SK-N-SH (cell line): ENCODE data around the gene MCF2L. TPM values are rescaled to one million over a fixed set of nuclear protein-coding genes. Genes with fewer than 3 reads are reported as not detected.

Source experiments
- CTCF ChIA-PET: fragments of 300-600, 350-600 bp; formaldehyde crosslinking; extraction: SDS; loops from one replicate; lab custom pipeline; 2021; lab: Yijun Ruan, JAX
- POLR2A ChIA-PET: fragments of 350-600 bp; sonication (Branson Sonifier 250); formaldehyde crosslinking; extraction: SDS; loops from one replicate; lab custom pipeline; 2020; ENCODE audit warnings: antibody characterized with exemption, inconsistent platforms; lab: Yijun Ruan, JAX
- DNase-seq: peaks from one replicate; pipeline ENCODE4 v3.0.0; 2012
- H2AFZ ChIP-seq: fragments of 200-600 bp; sonication (generic); 2 replicates; pipeline ENCODE4 v1.8.1; 2016; ENCODE audit warnings: antibody characterized with exemption, mild to moderate bottlenecking, low read depth
- H3F3A ChIP-seq: fragments of 200-600 bp; sonication (generic); replicated peaks from 2 replicates; pipeline ENCODE3; 2016; ENCODE audit warnings: antibody characterized with exemption, mild to moderate bottlenecking; ENCODE audit not compliant: insufficient read depth
- H3K27ac ChIP-seq, 2 experiments: fragments of 200-500 bp in 1 of 2; fragments of 200-600 bp in 1 of 2; sonication (Bioruptor generic) in 1 of 2; sonication (generic), shearing (Covaris generic) in 1 of 2; 2 replicates each; pipeline versions ENCODE4 v1.5.1 to v1.6.1; 2014 to 2016; ENCODE audit warnings: low read depth in 2 of 2, inconsistent platforms in 1 of 2, low read length in 1 of 2, mild to moderate bottlenecking in 1 of 2, mixed read lengths in 1 of 2
- H3K27me3 ChIP-seq: fragments of 200-600 bp; sonication (generic), shearing (Covaris generic); 2 replicates; pipeline ENCODE4 v1.6.1; 2016; ENCODE audit warnings: mixed run types; ENCODE audit not compliant: insufficient read depth
- H3K36me3 ChIP-seq, 2 experiments: fragments of 200-500 bp in 1 of 2; fragments of 200-600 bp in 1 of 2; sonication (Bioruptor generic) in 1 of 2; sonication (generic) in 1 of 2; replicated peaks in 1 of 2; 2 replicates each; pipeline versions ENCODE3 to v1.5.1; 2014 to 2016; ENCODE audit warnings: low read length in 1 of 2, mild to moderate bottlenecking in 1 of 2; ENCODE audit not compliant: insufficient read depth in 2 of 2, control insufficient read depth in 1 of 2
- H3K4me1 ChIP-seq, 2 experiments: fragments of 200-500 bp in 1 of 2; fragments of 200-600 bp in 1 of 2; sonication (Bioruptor generic) in 1 of 2; sonication (generic), shearing (Covaris generic) in 1 of 2; 2 replicates each; pipeline versions ENCODE4 v1.5.1 to v1.6.1; 2014 to 2016; ENCODE audit warnings: low read depth in 1 of 2, low read length in 1 of 2, mixed run types in 1 of 2; ENCODE audit not compliant: insufficient read depth in 2 of 2, control insufficient read depth in 1 of 2
- H3K4me2 ChIP-seq: fragments of 200-600 bp; sonication (generic), shearing (Covaris generic); 2 replicates; pipeline ENCODE4 v1.6.1; 2017; ENCODE audit warnings: mixed run types
- H3K4me3 ChIP-seq, 2 experiments: fragments of 200-500 bp in 1 of 2; fragments of 200-600 bp in 1 of 2; sonication (Bioruptor generic) in 1 of 2; sonication (generic), shearing (Covaris generic) in 1 of 2; 2 replicates each; pipeline versions ENCODE4 v1.5.1 to v1.8.1; 2014 to 2016; ENCODE audit warnings: low read depth in 2 of 2, inconsistent platforms in 1 of 2, low read length in 1 of 2, mild to moderate bottlenecking in 1 of 2, mixed read lengths in 1 of 2, moderate library complexity in 1 of 2
- H3K79me2 ChIP-seq: fragments of 200-600 bp; sonication (generic); 2 replicates; pipeline ENCODE4 v1.8.1; 2017; ENCODE audit warnings: mild to moderate bottlenecking; ENCODE audit not compliant: insufficient read depth
- H3K9ac ChIP-seq: fragments of 200-600 bp; sonication (generic); 2 replicates; pipeline ENCODE4 v1.6.1; 2017; ENCODE audit warnings: mixed run types
- H3K9me2 ChIP-seq: fragments of 200-600 bp; sonication (generic); 2 replicates; pipeline ENCODE4 v1.6.1; 2017; ENCODE audit warnings: mixed run types
- H3K9me3 ChIP-seq: fragments of 200-600 bp; sonication (generic); 2 replicates; pipeline ENCODE4 v1.6.1; 2017; ENCODE audit warnings: mixed run types, mild to moderate bottlenecking, moderate library complexity
- H4K20me1 ChIP-seq: fragments of 200-600 bp; sonication (generic); 2 replicates; pipeline ENCODE4 v1.6.1; 2017; ENCODE audit warnings: mild to moderate bottlenecking, mixed run types; ENCODE audit not compliant: insufficient read depth
- ELF1 ChIP-seq: IDR thresholded peaks from 2 replicates; pipeline ENCODE4 v1.4.0; 2012
- EZH2phosphoT487 ChIP-seq: fragments of 200-600 bp; sonication (generic); IDR thresholded peaks from 2 replicates; pipeline ENCODE4 v1.6.1; 2017; ENCODE audit warnings: low read depth, mixed run types, mild to moderate bottlenecking, antibody characterized with exemption, moderate library complexity, borderline replicate concordance
- FOSL2 ChIP-seq: IDR thresholded peaks from 2 replicates; pipeline ENCODE4 v1.4.0; 2012; ENCODE audit warnings: low read depth, mild to moderate bottlenecking, moderate library complexity, borderline replicate concordance
- FOXJ3 ChIP-seq: sonication (generic); formaldehyde crosslinking; IDR thresholded peaks from 2 replicates; pipeline ENCODE4 v1.5.1; 2020; ENCODE audit warnings: mild to moderate bottlenecking, missing genetic modification reagents
- JUND ChIP-seq: IDR thresholded peaks from 2 replicates; pipeline ENCODE4 v1.4.0; 2012
- MEF2A ChIP-seq: IDR thresholded peaks from 2 replicates; pipeline ENCODE4 v1.4.0; 2012; ENCODE audit warnings: low read depth, borderline replicate concordance
- NRF1 ChIP-seq: IDR thresholded peaks from 2 replicates; pipeline ENCODE4 v1.6.1; 2012; ENCODE audit warnings: low read depth, mild to moderate bottlenecking, low read length
- POLR2AphosphoS5 ChIP-seq: IDR thresholded peaks from 2 replicates; pipeline ENCODE4 v1.6.1; 2012; ENCODE audit warnings: low read depth, low read length
- RAD21 ChIP-seq: IDR thresholded peaks from 2 replicates; pipeline ENCODE4 v1.6.1; 2012; ENCODE audit warnings: mild to moderate bottlenecking, low read length
- SIN3A ChIP-seq: IDR thresholded peaks from 2 replicates; pipeline ENCODE4 v1.6.1; 2012; ENCODE audit warnings: low read depth, mild to moderate bottlenecking, low read length, moderate library complexity, borderline replicate concordance
- SMC3 ChIP-seq: IDR thresholded peaks from 2 replicates; pipeline ENCODE4 v1.6.1; 2012; ENCODE audit warnings: low read depth, low read length, improper control_type of control experiment
- TAF1 ChIP-seq: IDR thresholded peaks from 2 replicates; pipeline ENCODE4 v1.6.1; 2012; ENCODE audit warnings: low read depth, mild to moderate bottlenecking, low read length, moderate library complexity, borderline replicate concordance
- TEAD4 ChIP-seq: IDR thresholded peaks from 2 replicates; pipeline ENCODE4 v1.4.0; 2012; ENCODE audit warnings: mild to moderate bottlenecking, borderline replicate concordance; ENCODE audit not compliant: insufficient read depth
- USF2 ChIP-seq: fragments of 150-350 bp; IDR thresholded peaks from 2 replicates; pipeline ENCODE4 v1.6.1; 2017; ENCODE audit warnings: antibody characterized with exemption, low read length, low read depth, borderline replicate concordance
- YY1 ChIP-seq: IDR thresholded peaks from 2 replicates; pipeline ENCODE4 v1.4.0; 2012; ENCODE audit warnings: low read depth, mild to moderate bottlenecking
- WGBS: methylation state at CpG from one replicate; pipeline ENCODE4 v1.1.6; 2017; ENCODE audit warnings: low lambda C conversion rate; 5-methylcytosine and 5-hydroxymethylcytosine counted together
- polyA plus RNA-seq, 3 experiments: library from polyadenylated mRNA; depleted of rRNA; stranded (reverse); fragments of >200 nt; gene quantifications; 2 replicates each; pipeline ENCODE4 v1.2.3, GENCODE V29; 2012
- TF ChIP-seq, protein P1 (sequence below): IDR thresholded peaks from 2 replicates; pipeline ENCODE4 v1.4.0; 2012; ENCODE audit warnings: low read depth, borderline replicate concordance

Gene MCF2L
- polyA plus RNA-seq, 1 of the 3 experiments (the other 2 are of a cell fraction), result 0.56 TPM

DNA sequence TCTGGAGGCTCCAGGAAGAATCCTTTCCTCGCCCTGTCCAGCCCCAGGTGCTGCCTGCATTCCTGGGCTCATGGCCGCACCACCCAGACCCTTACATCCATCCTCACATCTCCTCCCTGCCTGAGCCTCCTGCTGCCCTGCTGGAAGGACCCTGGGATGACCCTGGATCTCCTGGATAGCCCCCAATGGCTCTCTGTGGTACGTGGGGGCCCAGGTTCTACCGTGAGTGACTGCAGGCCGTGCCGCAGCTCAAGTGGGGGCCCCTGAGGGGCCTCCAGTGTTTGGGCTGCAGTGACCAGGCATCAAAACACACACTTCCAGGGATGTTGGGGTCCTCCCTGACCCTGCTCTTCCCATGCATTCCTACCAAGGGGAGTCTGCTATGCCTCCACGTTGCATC is 8.3 kb upstream of the MCF2L start (continued):
- TF ChIP-seq, protein P1, sequence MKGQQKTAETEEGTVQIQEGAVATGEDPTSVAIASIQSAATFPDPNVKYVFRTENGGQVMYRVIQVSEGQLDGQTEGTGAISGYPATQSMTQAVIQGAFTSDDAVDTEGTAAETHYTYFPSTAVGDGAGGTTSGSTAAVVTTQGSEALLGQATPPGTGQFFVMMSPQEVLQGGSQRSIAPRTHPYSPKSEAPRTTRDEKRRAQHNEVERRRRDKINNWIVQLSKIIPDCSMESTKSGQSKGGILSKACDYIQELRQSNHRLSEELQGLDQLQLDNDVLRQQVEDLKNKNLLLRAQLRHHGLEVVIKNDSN, result no peak
- no peak for TF ChIP-seq ELF1
- no peak for TF ChIP-seq JUND
- TF ChIP-seq NRF1, result no peak
- TF ChIP-seq EZH2phosphoT487, result no peak
- TF ChIP-seq SMC3, result no peak
- TF ChIP-seq POLR2AphosphoS5, result no peak
- no peak for TF ChIP-seq SIN3A
- TF ChIP-seq TEAD4, result no peak
- no peak for TF ChIP-seq FOSL2
- TF ChIP-seq FOXJ3 (CRISPR knock-in tag), result no peak
- TF ChIP-seq, all 33 proteins: peak for 0

DNA sequence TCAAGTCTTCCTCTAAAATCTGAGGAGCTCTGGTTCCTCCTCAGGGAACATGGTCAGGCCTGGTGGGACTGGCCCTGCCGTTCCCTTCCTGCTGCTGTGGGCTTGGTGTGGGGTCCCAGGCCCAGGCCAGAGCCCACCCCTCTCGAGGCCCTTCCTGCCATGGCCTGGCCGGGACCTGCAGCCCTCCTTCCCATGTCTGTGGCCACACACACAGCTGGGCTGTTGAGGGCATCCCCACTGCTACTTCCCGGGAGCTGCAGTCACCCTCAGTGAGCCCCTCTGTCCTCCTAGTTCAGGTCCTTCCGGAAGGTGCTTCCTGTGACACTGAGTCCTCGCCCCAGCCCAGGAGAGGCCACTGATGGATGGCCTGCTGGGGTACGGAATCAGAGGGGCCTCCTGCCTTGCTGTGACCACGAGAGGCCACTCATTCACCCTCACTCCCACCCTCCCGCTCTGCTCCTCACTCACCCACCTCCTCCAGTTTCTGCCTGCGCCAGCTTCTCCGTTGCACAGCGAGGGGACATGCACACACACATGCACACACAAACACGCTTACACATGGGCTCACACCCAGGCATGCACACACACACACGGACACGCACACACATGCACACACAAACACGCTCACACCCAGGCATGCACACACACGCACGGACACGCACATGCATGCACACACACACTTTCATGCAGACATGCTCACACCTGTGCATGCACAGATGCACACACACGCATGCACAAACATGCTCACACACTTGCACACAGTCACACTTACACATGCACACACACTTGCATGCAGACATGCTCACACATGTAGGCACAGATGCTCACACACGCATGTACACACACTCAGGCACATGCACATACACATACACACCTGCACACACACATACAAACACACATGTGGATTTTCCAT is 7.3 kb upstream of the MCF2L start:
- Histone ChIP-seq H3F3A (no peaks in the 10 kb centered on the region), H3K79me2 (no peaks in the 10 kb centered on the region), H3K9me3 (no peaks in the 10 kb centered on the region), H3K27me3 (0 out of 2 replicates have a peak, but pooled peaks cover 9% of the 10 kb centered on the region), H3K4me3 (no peak overlapping the region), H3K9me2 (no peaks in the 10 kb centered on the region), H3K27ac (no peak overlapping the region), H3K4me2 (no peak overlapping the region), H3K4me1 (no peaks in the 10 kb centered on the region), H3K36me3 (no peaks in the 10 kb centered on the region), H3K9ac (no peak overlapping the region), H2AFZ (no peak overlapping the region)
- 44% methylated on average over 15 of the region's 21 CpGs for WGBS
- CTCF ChIA-PET, result interaction anchor here (1.2 kb wide), 1 partner anchor 19 kb away, joined by 5 read pairs; no protein-coding TSS in a partner anchor
- DNase-seq, result no peak
- POLR2A ChIA-PET, result no interaction called here
- TF ChIP-seq TEAD4 (no peak), NRF1 (no peak), TAF1 (no peak), YY1 (no peak)
- TF ChIP-seq, all 33 proteins: peak for 0
- H4K20me1 ChIP-seq, result no peaks in the 10 kb centered on the region

DNA sequence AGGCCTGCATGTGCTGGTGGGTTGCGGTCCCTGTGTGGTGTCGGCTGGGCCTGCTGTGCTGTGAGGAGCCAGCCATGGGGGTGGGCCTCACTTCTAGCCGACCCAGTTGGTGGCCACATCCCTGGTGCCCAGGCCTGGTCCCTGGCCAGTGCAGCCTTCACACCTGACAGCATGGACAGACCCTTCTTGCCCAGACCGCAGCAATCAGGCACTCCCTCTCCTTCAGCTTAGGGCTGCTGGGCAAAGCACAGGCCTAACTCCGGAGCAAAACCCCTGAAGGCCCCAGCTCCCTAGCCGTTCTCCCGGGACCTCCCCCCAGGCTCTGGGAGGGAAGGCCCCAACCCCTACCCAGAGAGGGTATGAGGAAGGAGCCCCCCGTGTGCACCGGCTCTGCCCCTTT is 6.6 kb upstream of the MCF2L start:
- H3K9ac ChIP-seq, result no peak overlapping the region
- ChIA-PET CTCF (interaction anchor here (1.3 kb wide), 1 partner anchor 22 kb away, joined by 3 read pairs; no protein-coding TSS in a partner anchor), POLR2A (no interaction called here)
- H3K4me1 ChIP-seq, result no peaks in the 10 kb centered on the region
- no peaks in the 10 kb centered on the region for H3K36me3 ChIP-seq
- no peaks in the 10 kb centered on the region for H3F3A ChIP-seq
- no peak for DNase-seq
- TF ChIP-seq USF2 (no peak), RAD21 (no peak), MEF2A (no peak)
- 0 out of 2 replicates have a peak, but pooled peaks cover 9% of the 10 kb centered on the region for H3K27me3 ChIP-seq
- H3K4me3 ChIP-seq, result no peak overlapping the region
- H2AFZ ChIP-seq, result no peak overlapping the region
- H3K27ac ChIP-seq, result no peak overlapping the region
- H3K79me2 ChIP-seq, result no peaks in the 10 kb centered on the region
- H4K20me1 ChIP-seq, result no peaks in the 10 kb centered on the region
- H3K4me2 ChIP-seq, result no peak overlapping the region
- H3K9me3 ChIP-seq, result no peaks in the 10 kb centered on the region
- no peaks in the 10 kb centered on the region for H3K9me2 ChIP-seq
- 45% methylated on average over 6 of the region's 9 CpGs for WGBS
